Peyer's patch (tissue), 4 donors: ENCODE results near the gene METRNL. TPM values are rescaled to one million over a fixed set of nuclear protein-coding genes. Genes with fewer than 3 reads are reported as not detected.
"Not testable (repeated sequence)": the region's sequence is repeated elsewhere in the genome, so short reads cannot be mapped to it uniquely, and the experiment has no call there.

Source experiments
- DNase-seq, 3 donors: peaks; one replicate each; pipeline ENCODE4 v3.0.0-alpha.2; 2017 to 2019
- H3K27ac ChIP-seq, 4 donors: fragments of 200-600 bp; sonication (generic); one replicate each; pipeline ENCODE4 v1.5.1; 2016 to 2019
- H3K27me3 ChIP-seq, 2 donors: fragments of 200-600 bp; sonication (generic); one replicate each; pipeline ENCODE4 v1.5.1; 2019
- H3K36me3 ChIP-seq, 3 donors: fragments of 200-600 bp; sonication (generic); one replicate each; pipeline ENCODE4 v1.5.1; 2016 to 2019
- H3K4me1 ChIP-seq, 4 donors: fragments of 200-600 bp; sonication (generic); one replicate each; pipeline ENCODE4 v1.5.1; 2016 to 2019
- H3K4me3 ChIP-seq, 4 donors: fragments of 200-600 bp; sonication (generic); 1 replicate in 3 of 4; 2 replicates in 1 of 4; pipeline ENCODE4 v1.5.1; 2016 to 2019; ENCODE audit warnings: mild to moderate bottlenecking in 1 of 4
- H3K9me3 ChIP-seq, 4 donors: fragments of 200-600 bp; sonication (generic); one replicate each; pipeline ENCODE4 v1.5.1; 2016 to 2019; ENCODE audit warnings: mild to moderate bottlenecking in 1 of 4
- CTCF ChIP-seq, 6 experiments: fragments of 450-650 bp in 4 of 6; fragments of 200-600 bp in 2 of 6; sonication (generic) in 1 of 6; IDR thresholded peaks; one replicate each; pipeline ENCODE4 v1.5.1; 2017 to 2019; ENCODE audit warnings: antibody characterized with exemption in 6 of 6, mild to moderate bottlenecking in 3 of 6, moderate library complexity in 1 of 6
- POLR2A ChIP-seq, 2 donors: fragments of 450-650 bp; IDR thresholded peaks; one replicate each; pipeline ENCODE4 v1.5.1; 2017; ENCODE audit warnings: antibody characterized with exemption in 2 of 2, mild to moderate bottlenecking in 2 of 2, moderate library complexity in 2 of 2
- total RNA-seq, 4 donors: library from RNA; depleted of rRNA; stranded (reverse); fragments of >200 nt; gene quantifications; one replicate each; pipeline ENCODE4 v1.1.0, GENCODE V29; 2016

The METRNL gene
- 100 to 1,000 TPM in 3 of 4 donors, 10 to 100 TPM in 1; 73.4 to 170 (median 117) TPM for total RNA-seq

GRCh38 chr17:83079352-83079747, at the start of gene METRNL:
TSS of gene METRNL (plus strand) at chr17:83079609. CDS start at chr17:83079816, 207 bp downstream.
- DNase-seq = peak; percentile 78 to 90 (median 87)
- H3K4me3 ChIP-seq = peak within 1 kb of the TSS; percentile 73 to 97 (median 84)
- no peaks in the 10 kb centered on the region for H3K36me3 ChIP-seq
- H3K27ac ChIP-seq = peak within 1 kb of the TSS; percentile 76 to 99 (median 94)
- H3K4me1 ChIP-seq = peaks cover 9 to 29% (median 16%) of the 10 kb centered on the region in 4 donors
- no peaks in the 10 kb centered on the region for H3K27me3 ChIP-seq
- TF ChIP-seq POLR2A (IDR thresholded peaks at IDR 0.05) (peak; percentile 34 to 84), CTCF (IDR thresholded peaks at IDR 0.05) (no peak)
- H3K9me3 ChIP-seq = no peaks in the 10 kb centered on the region

- no peaks in the 10 kb centered on the region for H3K36me3 ChIP-seq
- TF ChIP-seq POLR2A (IDR thresholded peaks at IDR 0.05) = no peak
- H3K27ac ChIP-seq = no peak overlapping the region
- DNase-seq = no peak
- H3K27me3 ChIP-seq = no peaks in the 10 kb centered on the region
- no peaks in the 10 kb centered on the region for H3K4me1 ChIP-seq
- no peak overlapping the region for H3K4me3 ChIP-seq
- no peaks in the 10 kb centered on the region for H3K9me3 ChIP-seq
Observed at GRCh38 chr17:83030432-83030831, 49.0 kb upstream of the METRNL start.

- Histone ChIP-seq H3K4me1 (no peaks in the 10 kb centered on the region), H3K27ac (no peak overlapping the region), H3K27me3 (no peaks in the 10 kb centered on the region), H3K9me3 (no peaks in the 10 kb centered on the region), H3K4me3 (no peak overlapping the region), H3K36me3 (peaks cover 0 to under 1% (median 0%) of the 10 kb centered on the region in 3 donors)
- TF ChIP-seq POLR2A (IDR thresholded peaks at IDR 0.05) (no peak), CTCF (IDR thresholded peaks at IDR 0.05) (no peak)
- no peak for DNase-seq
Observed at GRCh38 chr17:83031321-83031945, 48.0 kb upstream of the METRNL start.

- H3K4me3 ChIP-seq, DNase-seq, H3K4me1 ChIP-seq, H3K36me3 ChIP-seq, H3K27ac ChIP-seq, H3K9me3 ChIP-seq, H3K27me3 ChIP-seq: not testable (repeated sequence)
Observed at GRCh38 chr17:83031946-83032451, 47.4 kb upstream of the METRNL start.

- no peak overlapping the region for H3K27ac ChIP-seq
- H3K27me3 ChIP-seq = no peaks in the 10 kb centered on the region
- peaks cover 0 to 11% (median 0%) of the 10 kb centered on the region in 3 donors for H3K36me3 ChIP-seq
- no peaks in the 10 kb centered on the region for H3K4me1 ChIP-seq
- TF ChIP-seq POLR2A (IDR thresholded peaks at IDR 0.05) (no peak), CTCF (IDR thresholded peaks at IDR 0.05) (no peak)
- no peaks in the 10 kb centered on the region for H3K9me3 ChIP-seq
- no peak overlapping the region for H3K4me3 ChIP-seq
- DNase-seq = no peak
Observed at GRCh38 chr17:83032781-83033180, 46.6 kb upstream of the METRNL start.

- peaks cover 0 to 11% (median 0%) of the 10 kb centered on the region in 3 donors for H3K36me3 ChIP-seq
- no peaks in the 10 kb centered on the region for H3K9me3 ChIP-seq
- TF ChIP-seq POLR2A (IDR thresholded peaks at IDR 0.05) = no peak
- TF ChIP-seq CTCF (IDR thresholded peaks at IDR 0.05) = no peak
- H3K4me3 ChIP-seq = no peak overlapping the region
- no peaks in the 10 kb centered on the region for H3K4me1 ChIP-seq
- H3K27ac ChIP-seq = no peak overlapping the region
- no peak for DNase-seq
- no peaks in the 10 kb centered on the region for H3K27me3 ChIP-seq
Observed at GRCh38 chr17:83034525-83034924, 44.9 kb upstream of the METRNL start.
